ENCODE measurements around the gene PRR7. TPM values are rescaled to one million over a fixed set of nuclear protein-coding genes. Genes with fewer than 3 reads are reported as not detected.

Gene PRR7
- total RNA-seq, 4 donors from 2014 or later: 5.1 to 11.2 (median 7.5) TPM

DNA sequence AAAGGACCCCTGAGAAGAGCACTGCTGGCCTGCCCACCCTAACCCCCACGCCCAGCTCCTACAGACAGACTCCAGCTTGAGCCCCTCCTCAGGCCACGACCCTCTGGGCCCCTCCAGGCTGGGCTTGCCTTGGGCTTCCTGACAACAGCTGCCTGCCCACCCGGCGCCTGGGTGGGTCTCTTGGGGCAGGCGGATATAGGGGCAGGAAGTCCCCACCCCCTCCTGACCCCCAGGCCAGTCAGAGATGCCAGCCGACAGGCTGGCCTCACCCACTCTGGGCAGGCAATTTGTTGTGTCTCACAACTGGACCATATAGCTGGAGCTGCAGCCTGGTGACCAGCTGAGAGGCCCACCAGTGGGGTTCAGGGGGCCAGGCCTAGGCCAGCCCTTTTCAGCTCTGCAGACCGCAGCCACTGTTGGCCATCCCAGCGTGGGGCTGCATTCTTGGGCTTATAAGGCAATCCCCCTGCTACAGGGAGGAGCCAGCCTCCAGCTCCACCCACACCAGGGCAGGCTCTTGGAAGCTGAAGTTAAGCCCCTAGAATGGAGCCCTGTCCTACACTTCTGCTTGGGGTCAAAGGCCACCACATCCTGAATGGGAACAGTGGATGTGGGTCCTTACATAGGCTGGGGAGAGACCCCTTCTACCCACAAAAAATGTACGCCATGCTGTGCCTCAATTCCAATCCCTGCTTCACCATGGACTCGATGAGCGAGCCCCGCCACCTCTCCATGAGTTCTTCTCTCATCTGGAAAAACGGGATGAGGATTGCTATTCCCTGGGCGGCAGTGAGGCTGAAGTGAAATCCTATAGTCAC, 48.8 kb downstream of the PRR7 start:
- H3K27ac ChIP-seq: peak overlapping the region; percentile 78 to 97 (median 91)
- DNase-seq (ENCODE audit: low spot score in 2 of 2): peak in 1 of 2 donors; percentile 39
- no peaks in the 10 kb centered on the region for H3K9me3 ChIP-seq
- WGBS, 2 donors: 31 to 36% methylated on average over 12 to 13 of the region's 14 CpGs
- peak overlapping the region in 3 of 4 donors; percentile 46 to 71 (median 61) for H3K4me3 ChIP-seq
- TF ChIP-seq EP300 (IDR thresholded peaks at IDR 0.05) (peak in 1 of 2 donors; percentile 37), POLR2A (IDR thresholded peaks at IDR 0.05) (no peak), CTCF (IDR thresholded peaks at IDR 0.05) (peak in 1 of 5 experiments; percentile 10)
- H3K36me3 ChIP-seq: peaks cover 0 to 21% (median 0%) of the 10 kb centered on the region in 3 donors
- H3K4me1 ChIP-seq: peaks cover 0 to 77% (median 45%) of the 10 kb centered on the region in 4 donors
- H3K27me3 ChIP-seq: no peaks in the 10 kb centered on the region

- TF ChIP-seq CTCF (IDR thresholded peaks at IDR 0.05) (peak in 1 of 5 experiments; percentile 19), POLR2A (IDR thresholded peaks at IDR 0.05) (no peak)
- H3K4me1 ChIP-seq: peaks cover 0 to 77% (median 49%) of the 10 kb centered on the region in 4 donors
- H3K4me3 ChIP-seq: peak overlapping the region; percentile 46 to 92 (median 66)
- DNase-seq (ENCODE audit: low spot score in 2 of 2): no peak
- peak overlapping the region; percentile 78 to 97 (median 91) for H3K27ac ChIP-seq
- H3K9me3 ChIP-seq: no peaks in the 10 kb centered on the region
- peaks cover 0 to 14% (median 0%) of the 10 kb centered on the region in 3 donors for H3K36me3 ChIP-seq
- WGBS, 2 donors: 18 to 22% methylated on average over 11 to 12 of the region's 12 CpGs
- H3K27me3 ChIP-seq: no peaks in the 10 kb centered on the region
Measured at GRCh38 chr5:177496070-177496726, 49.6 kb downstream of the PRR7 start.

DNA sequence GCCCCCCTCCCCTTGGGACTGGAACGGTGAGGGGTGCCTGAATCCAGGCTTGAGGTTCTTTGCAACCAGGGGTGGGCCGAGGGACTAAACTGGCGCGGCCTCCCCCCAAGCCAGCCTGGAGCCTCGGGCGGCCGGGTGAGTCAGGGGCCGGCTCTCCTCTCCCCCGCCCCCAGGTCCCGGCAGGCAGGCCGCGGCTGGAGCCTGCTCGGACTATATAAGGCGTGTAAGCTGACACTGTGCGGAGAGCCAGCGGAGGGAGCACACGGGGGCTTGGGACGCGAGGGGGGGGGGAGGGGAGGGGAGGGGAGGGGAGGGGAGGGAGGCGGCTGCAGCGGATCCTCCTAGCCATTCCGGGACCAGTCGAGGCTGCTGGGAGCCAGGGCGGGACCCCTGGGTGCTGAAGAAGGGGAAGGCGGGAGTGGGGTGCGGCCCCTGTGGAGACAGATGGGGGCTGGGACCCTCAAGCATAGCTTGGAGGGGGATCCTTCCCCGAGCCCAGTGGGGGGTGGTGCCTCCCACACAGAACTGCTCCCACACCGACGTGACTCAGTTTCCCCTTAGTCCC, 50.2 kb downstream of the PRR7 start:
- H3K36me3 ChIP-seq: peaks cover 0 to 8% (median 0%) of the 10 kb centered on the region in 3 donors
- H3K27ac ChIP-seq: peak overlapping the region; percentile 78 to 97 (median 91)
- H3K27me3 ChIP-seq: no peaks in the 10 kb centered on the region
- H3K4me3 ChIP-seq: peak overlapping the region; percentile 46 to 92 (median 66)
- no peaks in the 10 kb centered on the region for H3K9me3 ChIP-seq
- WGBS, 2 donors: 0 to 8% methylated on average over 11 to 15 of the region's 29 CpGs
- H3K4me1 ChIP-seq: peaks cover 0 to 77% (median 49%) of the 10 kb centered on the region in 4 donors
- DNase-seq (ENCODE audit: low spot score in 2 of 2): peak; percentile 48 to 56
- TF ChIP-seq POLR2A (IDR thresholded peaks at IDR 0.05) (peak in 1 of 2 donors; percentile 10), EP300 (IDR thresholded peaks at IDR 0.05) (peak in 1 of 2 donors; percentile 23), CTCF (IDR thresholded peaks at IDR 0.05) (no peak)

GRCh38 chr5:177497292-177498012, 50.8 kb downstream of the PRR7 start, which contains the start of gene PDLIM7:
Gene PDLIM7, minus strand, starts transcription at chr5:177497604. Its CDS starts 1,092 bp downstream, at chr5:177496512.
- peak within 1 kb of the TSS; percentile 78 to 97 (median 91) for H3K27ac ChIP-seq
- TF ChIP-seq EP300 (IDR thresholded peaks at IDR 0.05) (peak in 1 of 2 donors; percentile 95), CTCF (IDR thresholded peaks at IDR 0.05) (peak in 3 of 5 experiments; percentile 13 to 50 (median 30)), POLR2A (IDR thresholded peaks at IDR 0.05) (peak; percentile 87 to 96)
- no peaks in the 10 kb centered on the region for H3K27me3 ChIP-seq
- H3K4me1 ChIP-seq: peaks cover 0 to 77% (median 49%) of the 10 kb centered on the region in 4 donors
- 0% methylated on average over 38 to 43 of the region's 73 CpGs for WGBS, 2 donors
- peak; percentile 96 to 97 for DNase-seq (ENCODE audit: low spot score in 2 of 2)
- H3K4me3 ChIP-seq: peak within 1 kb of the TSS; percentile 46 to 92 (median 66)
- H3K9me3 ChIP-seq: no peaks in the 10 kb centered on the region
- H3K36me3 ChIP-seq: peaks cover 0 to 1% (median 0%) of the 10 kb centered on the region in 3 donors
